Measurements from ENCODE around the gene NAP1L5. TPM values are rescaled to one million over a fixed set of nuclear protein-coding genes. Genes with fewer than 3 reads are reported as not detected.

The NAP1L5 gene
- polyA plus RNA-seq, 2 of the 4 experiments (the other 2 are of a cell fraction): 2.4 to 3.0 TPM

DNA sequence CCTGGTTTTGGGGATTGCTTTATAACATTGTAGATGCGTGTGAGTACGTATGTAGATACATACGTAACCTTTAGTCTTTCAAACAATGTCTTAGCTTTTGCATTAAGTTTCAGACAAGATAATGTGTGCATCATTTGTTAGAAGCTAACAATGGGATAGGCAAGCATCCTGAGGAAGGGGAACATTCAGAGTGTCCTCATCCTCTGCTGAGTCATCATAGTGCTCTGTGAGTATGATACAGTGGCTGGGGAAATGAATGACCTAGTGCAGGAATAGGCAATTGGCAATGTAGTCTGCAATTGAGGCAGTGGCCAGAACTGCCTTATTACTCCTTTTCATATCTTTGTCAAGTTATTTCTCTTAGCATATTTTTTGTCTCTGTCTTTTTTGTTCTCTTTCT lies 7.3 kb downstream of the NAP1L5 start:
- H3K9me3 ChIP-seq: no peaks in the 10 kb centered on the region
- WGBS (ENCODE audit: missing lambda C conversion rate): 92% methylated on average over 3 of the region's 3 CpGs
- no peak overlapping the region for H3K4me3 ChIP-seq
- FAIRE-seq (no peak), ATAC-seq (peak; percentile 50 to 74; a peak in 3 of 6 replicates), DNase-seq (ENCODE audit: low read depth in 1 of 2, low spot score in 1 of 2) (peak in 1 of 2 experiments; percentile 18)
- H3K4me1 ChIP-seq: peaks cover 11% of the 10 kb centered on the region
- ChIA-PET POLR2A (no interaction called here), CTCF (interaction anchor here (0.6 to 1.8 kb wide), 3 partner anchors 16 to 333 kb away, joined by 3 to 4 read pairs (median 4); no protein-coding TSS in a partner anchor)
- peak overlapping the region; percentile 23; the same call in 1 of the 3 replicates for H3K4me2 ChIP-seq
- H3K27ac ChIP-seq: no peak overlapping the region
- peak; percentile 88 for TF ChIP-seq MAFK (IDR thresholded peaks at IDR 0.05; ENCODE audit: partially characterized antibody)
- TF ChIP-seq, protein P1, sequence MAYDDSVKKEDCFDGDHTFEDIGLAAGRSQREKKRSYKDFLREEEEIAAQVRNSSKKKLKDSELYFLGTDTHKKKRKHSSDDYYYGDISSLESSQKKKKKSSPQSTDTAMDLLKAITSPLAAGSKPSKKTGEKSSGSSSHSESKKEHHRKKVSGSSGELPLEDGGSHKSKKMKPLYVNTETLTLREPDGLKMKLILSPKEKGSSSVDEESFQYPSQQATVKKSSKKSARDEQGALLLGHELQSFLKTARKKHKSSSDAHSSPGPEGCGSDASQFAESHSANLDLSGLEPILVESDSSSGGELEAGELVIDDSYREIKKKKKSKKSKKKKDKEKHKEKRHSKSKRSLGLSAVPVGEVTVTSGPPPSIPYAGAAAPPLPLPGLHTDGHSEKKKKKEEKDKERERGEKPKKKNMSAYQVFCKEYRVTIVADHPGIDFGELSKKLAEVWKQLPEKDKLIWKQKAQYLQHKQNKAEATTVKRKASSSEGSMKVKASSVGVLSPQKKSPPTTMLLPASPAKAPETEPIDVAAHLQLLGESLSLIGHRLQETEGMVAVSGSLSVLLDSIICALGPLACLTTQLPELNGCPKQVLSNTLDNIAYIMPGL (CRISPR knock-in tag; IDR thresholded peaks at IDR 0.05; ENCODE audit: borderline replicate concordance): no peak

DNA sequence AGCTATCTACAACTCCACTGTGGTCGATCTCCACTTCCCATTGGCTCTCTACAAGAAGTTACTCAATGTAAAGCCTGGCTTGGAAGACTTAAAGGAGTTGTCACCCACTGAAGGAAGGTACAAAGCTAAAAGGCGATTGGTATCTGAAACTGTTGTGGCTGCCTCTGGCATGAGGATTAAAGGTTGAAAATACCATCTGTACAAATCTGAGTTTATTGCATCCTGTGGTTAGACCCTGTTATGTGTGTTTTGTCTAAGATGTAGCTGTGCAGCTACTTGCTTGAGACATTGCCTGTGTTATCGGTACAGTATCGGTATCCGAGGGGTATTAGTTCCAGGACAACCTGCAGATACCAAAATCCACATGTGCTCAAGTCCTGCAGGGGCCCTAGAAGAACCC lies 16.4 kb downstream of the NAP1L5 start:
- Histone ChIP-seq H3K4me2 (no peak overlapping the region), H3K27ac (no peak overlapping the region), H3K9me3 (no peaks in the 10 kb centered on the region), H3K4me1 (no peaks in the 10 kb centered on the region), H3K4me3 (no peak overlapping the region)
- ATAC-seq (no peak), DNase-seq (ENCODE audit: low read depth in 1 of 2, low spot score in 1 of 2) (no peak), FAIRE-seq (no peak)
- ChIA-PET CTCF (no interaction called here), POLR2A (no interaction called here)
- TF ChIP-seq ZSCAN20 (CRISPR knock-in tag; IDR thresholded peaks at IDR 0.05) (no peak), MAFK (IDR thresholded peaks at IDR 0.05; ENCODE audit: partially characterized antibody) (no peak)
- TF ChIP-seq, protein P2, sequence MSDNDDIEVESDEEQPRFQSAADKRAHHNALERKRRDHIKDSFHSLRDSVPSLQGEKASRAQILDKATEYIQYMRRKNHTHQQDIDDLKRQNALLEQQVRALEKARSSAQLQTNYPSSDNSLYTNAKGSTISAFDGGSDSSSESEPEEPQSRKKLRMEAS (IDR thresholded peaks at IDR 0.05): no peak
- WGBS (ENCODE audit: missing lambda C conversion rate): 68% methylated on average over 5 of the region's 5 CpGs

DNA sequence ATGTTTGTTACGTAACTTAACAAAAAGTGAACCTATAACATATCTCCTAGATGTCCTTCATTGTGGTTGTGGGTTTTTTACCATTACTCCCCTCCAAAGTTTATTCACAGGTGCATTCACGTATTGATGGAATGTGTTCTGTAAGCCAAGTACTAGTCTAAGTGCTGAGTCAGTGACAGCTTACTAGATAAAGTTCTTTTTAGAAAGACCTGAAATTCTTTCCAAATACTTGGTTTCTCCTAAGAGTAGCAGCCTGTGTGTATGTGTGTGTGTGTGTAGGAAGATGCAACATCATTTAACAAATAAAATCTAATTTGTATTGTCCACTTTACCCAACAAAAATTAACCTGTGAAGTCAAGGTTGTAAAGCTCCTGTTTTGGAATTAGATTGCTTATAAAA lies 22.1 kb downstream of the NAP1L5 start:
- ChIA-PET POLR2A (no interaction called here), CTCF (no interaction called here)
- ATAC-seq (no peak), FAIRE-seq (no peak), DNase-seq (ENCODE audit: low read depth in 1 of 2, low spot score in 1 of 2) (no peak)
- no peak overlapping the region for H3K4me3 ChIP-seq
- H3K9me3 ChIP-seq: no peaks in the 10 kb centered on the region
- no peaks in the 10 kb centered on the region for H3K4me1 ChIP-seq
- no peak overlapping the region for H3K4me2 ChIP-seq
- WGBS (ENCODE audit: missing lambda C conversion rate): 86% methylated on average over 2 of the region's 2 CpGs
- H3K27ac ChIP-seq: no peak overlapping the region
- TF ChIP-seq MAFK (IDR thresholded peaks at IDR 0.05; ENCODE audit: partially characterized antibody) (no peak), ZC3H11A (IDR thresholded peaks at IDR 0.05) (no peak), MAZ (IDR thresholded peaks at IDR 0.05; ENCODE audit: borderline replicate concordance, low read depth, low read length) (no peak)
- TF ChIP-seq, protein P2 (IDR thresholded peaks at IDR 0.05): no peak

DNA sequence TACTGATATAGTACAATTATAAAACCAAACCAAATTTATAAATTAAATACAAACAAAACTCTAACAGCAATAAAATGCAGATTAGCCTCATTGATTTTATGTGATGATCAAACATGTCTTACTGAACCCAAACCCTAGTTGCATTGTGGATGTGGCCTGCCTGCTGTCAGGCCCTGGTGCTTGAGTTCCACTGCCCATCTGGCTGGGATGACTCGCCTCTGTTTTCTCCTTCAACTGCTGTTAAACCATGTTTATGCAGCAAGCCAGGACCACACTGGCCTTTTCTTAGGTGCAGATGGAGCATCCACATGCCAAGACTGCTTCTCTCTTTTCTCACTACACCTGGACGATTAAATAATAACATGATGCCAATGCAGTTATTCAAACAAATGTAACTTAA lies 22.6 kb downstream of the NAP1L5 start:
- WGBS (ENCODE audit: missing lambda C conversion rate): 98% methylated on average over 2 of the region's 2 CpGs
- FAIRE-seq (no peak), DNase-seq (ENCODE audit: low read depth in 1 of 2, low spot score in 1 of 2) (no peak), ATAC-seq (no peak)
- ChIA-PET POLR2A (no interaction called here), CTCF (no interaction called here)
- Histone ChIP-seq H3K9me3 (no peaks in the 10 kb centered on the region), H3K4me1 (no peaks in the 10 kb centered on the region), H3K4me2 (no peak overlapping the region), H3K4me3 (no peak overlapping the region), H3K27ac (no peak overlapping the region)
- TF ChIP-seq HEYL (CRISPR knock-in tag; IDR thresholded peaks at IDR 0.05): no peak
- no peak for TF ChIP-seq ESRRA (IDR thresholded peaks at IDR 0.05; ENCODE audit: borderline replicate concordance, low read length)
- no peak for TF ChIP-seq FOSB (CRISPR knock-in tag; IDR thresholded peaks at IDR 0.05)
- TF ChIP-seq NR3C1 (IDR thresholded peaks at IDR 0.05): no peak
- TF ChIP-seq, protein P3, sequence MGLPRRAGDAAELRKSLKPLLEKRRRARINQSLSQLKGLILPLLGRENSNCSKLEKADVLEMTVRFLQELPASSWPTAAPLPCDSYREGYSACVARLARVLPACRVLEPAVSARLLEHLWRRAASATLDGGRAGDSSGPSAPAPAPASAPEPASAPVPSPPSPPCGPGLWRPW (IDR thresholded peaks at IDR 0.05): no peak
- TF ChIP-seq JUNB (IDR thresholded peaks at IDR 0.05): no peak

DNA sequence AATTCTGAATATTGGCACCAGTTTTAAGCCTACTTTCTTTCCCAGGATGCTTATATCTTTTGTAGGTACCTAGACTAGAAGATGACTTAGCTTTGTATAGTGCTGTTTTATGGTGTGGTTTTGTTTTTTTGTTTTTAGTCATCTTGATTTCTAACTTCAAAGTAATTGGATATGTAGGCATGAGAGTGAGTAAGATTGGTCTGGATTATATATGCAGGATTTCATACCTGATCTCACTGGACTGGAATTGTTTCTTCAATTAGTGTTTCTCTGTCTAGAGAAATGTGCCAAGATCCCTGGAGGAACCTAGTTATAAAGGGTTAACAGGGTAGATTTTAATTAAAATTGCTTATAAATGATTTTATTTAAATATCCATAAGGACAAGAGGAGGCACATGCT lies 23.1 kb downstream of the NAP1L5 start:
- CTCF ChIA-PET: interaction anchor here (2.7 kb wide), 1 partner anchor 11 kb away, joined by 15 read pairs; no protein-coding TSS in a partner anchor

More for the DNA sequence above, 23.1 kb downstream of the NAP1L5 start:
- DNase-seq (ENCODE audit: low read depth in 1 of 2, low spot score in 1 of 2): no peak
- Histone ChIP-seq H3K9me3 (no peaks in the 10 kb centered on the region), H3K4me1 (no peaks in the 10 kb centered on the region), H3K4me2 (no peak overlapping the region), H3K27ac (no peak overlapping the region), H3K4me3 (no peak overlapping the region)
- no peak for FAIRE-seq
- TF ChIP-seq PHF8 (IDR thresholded peaks at IDR 0.05; ENCODE audit: borderline replicate concordance, low read depth) (no peak), HDAC2 (IDR thresholded peaks at IDR 0.05) (no peak), FOSB (CRISPR knock-in tag; IDR thresholded peaks at IDR 0.05) (no peak), JUNB (IDR thresholded peaks at IDR 0.05) (no peak), RFX5 (IDR thresholded peaks at IDR 0.05) (no peak), FOXS1 (CRISPR knock-in tag; IDR thresholded peaks at IDR 0.05) (no peak), POLR2A (IDR thresholded peaks at IDR 0.05; ENCODE audit: low read length) (no peak), NFE2L2 (conservative IDR thresholded peaks at IDR 0.05; ENCODE audit: low read length) (no peak), EP300 (IDR thresholded peaks at IDR 0.05) (no peak), CEBPB (IDR thresholded peaks at IDR 0.05) (no peak), RARB (CRISPR knock-in tag; IDR thresholded peaks at IDR 0.05) (no peak), HEYL (CRISPR knock-in tag; IDR thresholded peaks at IDR 0.05) (no peak), RNF2 (IDR thresholded peaks at IDR 0.05; ENCODE audit: borderline replicate concordance, low read depth) (no peak), MYC (IDR thresholded peaks at IDR 0.05; ENCODE audit: borderline replicate concordance, low read length) (no peak)
- POLR2A ChIA-PET: no interaction called here
- ATAC-seq: no peak

Data from A549 (cell line).